NT2/D1 (cell line): Measurements from ENCODE around the gene EMC8.

Experiments used
- YY1 ChIP-seq: IDR thresholded peaks from 2 replicates; pipeline ENCODE4 v1.6.1; 2011; ENCODE audit not compliant: insufficient read length, insufficient read depth
- ZNF274 ChIP-seq: IDR thresholded peaks from 2 replicates; pipeline ENCODE4 v1.6.1; 2011; ENCODE audit warnings: mild to moderate bottlenecking, low read depth, low read length

- TF ChIP-seq YY1 (no peak), ZNF274 (no peak)
Measured at GRCh38 chr16:85750146-85750826, 49.1 kb downstream of the EMC8 start.
